ENCODE data around the gene CDKN1A.

CDKN1A gene

GRCh38 chr6:36678488-36679042, at the start of gene CDKN1A:
TSS of gene CDKN1A (plus strand) at chr6:36678714. CDS start at chr6:36684102, 5,388 bp downstream.
- Histone ChIP-seq H4K20me1 (ENCODE audit: insufficient read depth) (no peaks in the 10 kb centered on the region), H3K79me2 (ENCODE audit: insufficient read depth, low read depth) (no peaks in the 10 kb centered on the region), H3K4me3 (IDR thresholded peaks at IDR 0.05; ENCODE audit: insufficient read depth, low read depth, low read length) (no peak within 1 kb of the TSS), H3K36me3 (ENCODE audit: insufficient read depth) (no peaks in the 10 kb centered on the region), H3K4me1 (ENCODE audit: low read depth, poor library complexity, severe bottlenecking) (peaks cover 16% of the 10 kb centered on the region), H3K9ac (no peak within 1 kb of the TSS; the same call in 1 of the 2 replicates), H3K27me3 (ENCODE audit: insufficient read depth, low read depth) (peaks cover 46% of the 10 kb centered on the region), H3K4me2 (peak within 1 kb of the TSS; percentile 94), H3K27ac (no peak within 1 kb of the TSS), H2AFZ (ENCODE audit: low read depth) (peak within 1 kb of the TSS; percentile 54)
- no peak for TF ChIP-seq CTCF (conservative IDR thresholded peaks at IDR 0.05; ENCODE audit: low read depth, low read length)

- Histone ChIP-seq H4K20me1 (ENCODE audit: insufficient read depth) (no peaks in the 10 kb centered on the region), H2AFZ (ENCODE audit: low read depth) (no peak overlapping the region), H3K4me1 (ENCODE audit: low read depth, poor library complexity, severe bottlenecking) (peaks cover 10% of the 10 kb centered on the region), H3K4me2 (no peak overlapping the region), H3K36me3 (ENCODE audit: insufficient read depth) (no peaks in the 10 kb centered on the region), H3K79me2 (ENCODE audit: insufficient read depth, low read depth) (no peaks in the 10 kb centered on the region), H3K27ac (no peak overlapping the region), H3K4me3 (IDR thresholded peaks at IDR 0.05; ENCODE audit: insufficient read depth, low read depth, low read length) (no peak overlapping the region), H3K27me3 (ENCODE audit: insufficient read depth, low read depth) (no peaks in the 10 kb centered on the region), H3K9ac (no peak overlapping the region)
- TF ChIP-seq CTCF (conservative IDR thresholded peaks at IDR 0.05; ENCODE audit: low read depth, low read length): no peak
These were observed 48.7 kb upstream of the CDKN1A start for GRCh38 chr6:36629784-36630183.

GRCh38 chr6:36631326-36632011, 47.0 kb upstream of the CDKN1A start:
- H3K9ac ChIP-seq: no peak overlapping the region
- H3K27me3 ChIP-seq (ENCODE audit: insufficient read depth, low read depth): no peaks in the 10 kb centered on the region
- H3K4me2 ChIP-seq: no peak overlapping the region
- H4K20me1 ChIP-seq (ENCODE audit: insufficient read depth): no peaks in the 10 kb centered on the region
- no peak for TF ChIP-seq CTCF (conservative IDR thresholded peaks at IDR 0.05; ENCODE audit: low read depth, low read length)
- no peaks in the 10 kb centered on the region for H3K79me2 ChIP-seq (ENCODE audit: insufficient read depth, low read depth)
- H3K4me1 ChIP-seq (ENCODE audit: low read depth, poor library complexity, severe bottlenecking): peaks cover 10% of the 10 kb centered on the region
- H2AFZ ChIP-seq (ENCODE audit: low read depth): no peak overlapping the region
- H3K4me3 ChIP-seq (IDR thresholded peaks at IDR 0.05; ENCODE audit: insufficient read depth, low read depth, low read length): no peak overlapping the region
- H3K27ac ChIP-seq: no peak overlapping the region
- H3K36me3 ChIP-seq (ENCODE audit: insufficient read depth): no peaks in the 10 kb centered on the region

GRCh38 chr6:36633370-36633769, 45.1 kb upstream of the CDKN1A start:
- H3K4me3 ChIP-seq (IDR thresholded peaks at IDR 0.05; ENCODE audit: insufficient read depth, low read depth, low read length): no peak overlapping the region
- H3K79me2 ChIP-seq (ENCODE audit: insufficient read depth, low read depth): no peaks in the 10 kb centered on the region
- no peaks in the 10 kb centered on the region for H3K4me1 ChIP-seq (ENCODE audit: low read depth, poor library complexity, severe bottlenecking)
- no peaks in the 10 kb centered on the region for H3K27me3 ChIP-seq (ENCODE audit: insufficient read depth, low read depth)
- no peaks in the 10 kb centered on the region for H3K36me3 ChIP-seq (ENCODE audit: insufficient read depth)
- TF ChIP-seq CTCF (conservative IDR thresholded peaks at IDR 0.05; ENCODE audit: low read depth, low read length): no peak
- no peak overlapping the region for H3K9ac ChIP-seq
- no peaks in the 10 kb centered on the region for H4K20me1 ChIP-seq (ENCODE audit: insufficient read depth)
- H2AFZ ChIP-seq (ENCODE audit: low read depth): no peak overlapping the region
- H3K4me2 ChIP-seq: no peak overlapping the region
- H3K27ac ChIP-seq: no peak overlapping the region
